SK-N-MC (cell line): ENCODE data around the gene RNASE4.
A peak's percentile ranks its signal among the peaks of the same experiment; 100 is the strongest.
"Not testable (repeated sequence)": the region's sequence is repeated elsewhere in the genome, so short reads cannot be mapped to it uniquely, and the experiment has no call there.

Experiments
- DNase-seq: peaks from one replicate; pipeline ENCODE4 v3.0.0-alpha.2; 2011; ENCODE audit warnings: low read depth, low spot score
- H3K27ac ChIP-seq: fragments of 200-600 bp; sonication (generic); 2 replicates; pipeline ENCODE4 v1.5.1; 2016; ENCODE audit warnings: mixed run types
- H3K36me3 ChIP-seq: fragments of 200-600 bp; sonication (generic); 2 replicates; pipeline ENCODE4 v1.6.1; 2017; ENCODE audit warnings: antibody characterized with exemption, low read length, mixed read lengths; ENCODE audit not compliant: insufficient read depth
- H3K4me3 ChIP-seq: fragments of 200-600 bp; sonication (generic); 2 replicates; pipeline ENCODE4 v1.5.1; 2016
- H3K9ac ChIP-seq: fragments of 200-600 bp; sonication (generic); 2 replicates; pipeline ENCODE4 v1.8.0; 2017; ENCODE audit warnings: mixed run types, mixed read lengths; ENCODE audit not compliant: insufficient read length
- H3K9me3 ChIP-seq: fragments of 200-600 bp; sonication (generic); 2 replicates; pipeline ENCODE4 v1.6.1; 2017; ENCODE audit warnings: low read depth, mild to moderate bottlenecking, antibody characterized with exemption, low read length, moderate library complexity, mixed read lengths
- EZH2 ChIP-seq: fragments of 200-600 bp; sonication (generic); IDR thresholded peaks from one replicate; pipeline ENCODE4 v1.6.1; 2017; ENCODE audit warnings: antibody characterized with exemption
- FOXP2 ChIP-seq: optimal IDR thresholded peaks from 2 replicates; pipeline ENCODE3; 2011; ENCODE audit warnings: mild to moderate bottlenecking, moderate library complexity; ENCODE audit not compliant: insufficient read depth; ENCODE audit errors: extremely low read length, control extremely low read depth
- POLR2AphosphoS5 ChIP-seq: IDR thresholded peaks from 2 replicates; pipeline ENCODE4 v1.6.1; 2012; ENCODE audit warnings: mild to moderate bottlenecking, low read depth, low read length, borderline replicate concordance

Gene RNASE4

DNA sequence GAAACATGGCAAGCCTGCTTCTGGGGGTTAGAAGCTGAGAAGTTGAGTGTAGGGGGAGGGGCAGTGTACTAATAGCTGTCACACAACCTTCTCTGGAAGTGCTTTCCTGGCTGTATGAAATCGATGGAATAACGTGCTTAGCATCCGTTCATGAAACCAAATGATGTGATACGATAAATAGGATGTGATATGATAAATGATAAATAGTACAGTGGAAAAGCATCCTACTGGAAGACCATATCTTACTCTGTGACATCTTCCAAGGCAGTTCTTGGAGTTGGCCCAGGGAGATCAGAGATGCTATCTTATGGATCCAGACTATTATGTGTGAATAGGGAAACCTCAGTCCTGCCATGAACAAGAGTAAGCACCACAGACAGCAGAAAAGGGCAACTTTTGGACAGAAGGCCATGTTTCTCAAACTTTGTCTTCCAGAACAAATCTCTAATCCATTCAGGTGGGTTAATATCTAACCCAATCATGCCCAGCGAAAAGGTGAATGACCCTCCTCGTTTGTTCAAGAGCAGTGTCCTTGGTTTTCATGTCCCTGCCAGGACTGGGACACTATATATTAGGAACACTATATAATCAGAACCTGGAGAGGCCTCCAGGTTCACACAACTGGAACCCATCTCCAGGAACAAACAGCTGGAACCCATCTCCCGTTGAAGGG, 3.9 kb downstream of the RNASE4 start, which contains the start of gene ANG:
Gene ANG (plus strand): TSS at position 598 of the 673 bp plus-strand sequence. CDS start 4,801 bp downstream, outside the sequence.
- Histone ChIP-seq H3K36me3 (no peaks in the 10 kb centered on the region), H3K9ac (no peak within 1 kb of the TSS), H3K27ac (no peak within 1 kb of the TSS), H3K4me3 (no peak within 1 kb of the TSS), H3K9me3 (no peaks in the 10 kb centered on the region)
- TF ChIP-seq POLR2AphosphoS5 (no peak), FOXP2 (no peak), EZH2 (no peak)
- DNase-seq, result no peak

DNA sequence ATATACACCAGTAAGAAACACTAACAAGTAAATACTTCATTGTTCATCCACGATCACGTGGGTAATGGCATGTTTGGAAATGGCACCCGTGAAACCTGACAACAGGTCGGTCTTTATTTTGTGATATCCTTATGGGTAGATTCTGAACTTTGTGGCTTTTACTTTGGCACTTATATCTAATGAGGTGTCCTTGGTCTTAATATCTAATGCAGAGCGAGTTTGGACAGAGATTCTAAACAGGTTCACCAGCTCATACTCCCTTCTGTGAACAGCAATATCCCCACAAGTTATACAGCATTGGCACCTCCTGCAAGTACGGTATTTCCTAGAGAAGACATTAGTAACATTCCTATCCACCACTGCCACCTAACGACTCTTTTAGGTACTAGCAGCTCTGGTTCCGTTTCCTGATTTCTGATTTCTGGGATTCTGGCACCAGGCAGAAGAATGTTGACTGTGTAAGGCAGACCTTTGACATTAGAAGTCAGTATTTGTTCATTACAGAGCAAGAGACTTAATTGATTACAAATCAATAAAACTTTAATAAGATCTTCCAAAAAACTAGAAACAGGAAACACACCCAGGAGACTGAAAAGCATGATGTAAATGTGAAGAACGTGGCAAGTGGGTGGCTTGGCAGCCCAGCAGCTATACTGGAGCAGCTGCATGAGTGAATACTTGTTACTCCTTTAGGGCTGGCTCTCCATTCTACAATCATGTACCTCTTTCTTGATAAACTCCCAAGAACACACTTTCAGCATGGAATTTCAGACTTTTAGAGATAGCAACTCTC, 6.7 kb downstream of the RNASE4 start:
- H3K36me3 ChIP-seq, result no peaks in the 10 kb centered on the region
- no peak overlapping the region for H3K27ac ChIP-seq
- H3K9ac ChIP-seq, result no peak overlapping the region
- TF ChIP-seq POLR2AphosphoS5, result no peak
- TF ChIP-seq EZH2, result no peak
- TF ChIP-seq FOXP2, result no peak
- no peaks in the 10 kb centered on the region for H3K9me3 ChIP-seq
- no peak for DNase-seq
- peak overlapping the region; percentile 44; the same call in 1 of the 2 replicates for H3K4me3 ChIP-seq

DNA sequence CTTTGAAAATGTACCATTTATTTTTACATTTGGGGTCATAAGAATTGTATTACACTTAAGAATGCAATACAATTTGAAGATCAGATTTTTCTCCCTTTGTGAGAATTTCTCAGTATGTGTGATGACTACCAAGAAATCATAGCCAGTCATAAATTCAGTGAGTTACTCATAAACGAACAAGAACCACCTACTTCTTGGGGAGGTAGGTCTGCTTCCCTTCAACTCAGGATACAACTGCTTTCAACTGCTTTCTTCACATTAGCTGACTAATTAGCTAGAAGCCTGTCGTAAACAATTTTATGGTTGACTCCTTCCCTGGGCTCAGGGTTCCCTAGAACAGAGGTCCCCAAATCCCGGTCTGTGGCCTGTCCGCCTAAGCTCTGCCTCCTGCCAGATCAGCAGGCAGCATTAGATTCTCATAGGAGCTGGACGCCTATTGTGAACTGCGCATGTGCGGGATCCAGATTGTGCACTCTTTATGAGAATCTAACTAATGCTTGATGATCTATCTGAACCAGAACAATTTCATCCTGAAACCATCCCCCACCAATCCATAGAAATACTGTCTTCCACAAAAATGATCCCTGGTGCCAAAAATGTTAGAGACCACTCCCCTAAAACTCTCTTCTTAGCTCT, 7.9 kb downstream of the RNASE4 start:
- no peak for TF ChIP-seq EZH2
- TF ChIP-seq FOXP2, result no peak
- no peak overlapping the region for H3K9ac ChIP-seq
- no peaks in the 10 kb centered on the region for H3K36me3 ChIP-seq
- no peaks in the 10 kb centered on the region for H3K9me3 ChIP-seq
- H3K27ac ChIP-seq, result no peak overlapping the region
- H3K4me3 ChIP-seq, result no peak overlapping the region
- no peak for DNase-seq

DNA sequence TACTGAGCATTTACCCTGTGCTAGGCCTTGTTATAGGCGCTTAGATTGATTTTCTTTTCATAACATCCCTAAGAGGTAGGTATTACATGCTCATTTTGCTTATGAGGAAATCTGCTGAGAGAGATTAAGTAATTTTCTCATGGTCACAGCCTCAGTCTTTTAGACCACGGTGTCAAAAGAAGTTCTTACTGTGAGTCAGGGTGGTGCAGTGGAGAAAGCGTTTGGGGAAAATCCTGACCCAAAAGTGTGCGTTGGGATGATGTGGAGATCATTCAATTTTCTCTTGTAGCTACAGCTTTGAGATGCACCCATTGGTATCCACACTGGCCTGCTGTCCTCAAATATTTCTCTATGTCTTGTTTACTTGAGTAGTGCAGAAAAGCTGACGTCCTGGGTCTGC, 12.4 kb downstream of the RNASE4 start:
- Histone ChIP-seq H3K4me3 (no peak overlapping the region), H3K9me3 (no peaks in the 10 kb centered on the region), H3K9ac (no peak overlapping the region), H3K36me3 (no peaks in the 10 kb centered on the region), H3K27ac (no peak overlapping the region)
- no peak for DNase-seq
- TF ChIP-seq FOXP2, result no peak

DNA sequence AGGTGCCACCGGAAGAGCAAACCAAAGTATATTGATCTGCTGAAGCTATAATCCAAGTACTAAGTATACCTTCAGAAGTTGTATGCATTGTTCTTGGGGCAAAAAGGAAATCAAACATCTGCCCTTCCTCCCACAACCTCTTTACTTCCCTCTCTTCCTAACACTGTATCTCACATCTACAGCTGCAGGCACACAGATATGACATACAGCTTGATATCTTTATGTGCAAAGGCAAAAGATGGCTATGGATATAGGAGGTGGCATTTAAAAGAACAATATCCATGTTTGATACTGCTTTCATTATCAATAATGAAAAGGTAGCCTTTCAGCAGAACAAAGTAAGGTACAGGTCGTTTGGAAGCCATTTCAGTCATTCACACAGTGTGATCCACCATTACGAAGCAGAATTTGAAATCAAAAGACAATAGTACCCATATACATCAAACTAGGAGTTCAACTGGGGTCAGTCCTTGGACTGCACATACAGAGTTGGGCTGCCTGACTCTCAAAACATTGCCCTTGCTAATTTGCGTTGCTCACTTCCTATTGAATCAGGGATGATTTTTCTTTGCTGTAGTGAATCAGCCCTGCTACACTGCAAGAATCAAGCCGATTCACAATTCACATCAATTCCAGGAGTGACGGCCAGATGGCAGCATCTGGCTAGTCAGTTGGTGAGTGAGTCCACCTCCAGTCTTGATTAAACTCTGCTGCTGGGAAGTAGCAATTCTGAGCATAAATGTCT, 13.1 kb downstream of the RNASE4 start:
- no peak overlapping the region for H3K27ac ChIP-seq
- H3K4me3 ChIP-seq, result no peak overlapping the region
- no peaks in the 10 kb centered on the region for H3K9me3 ChIP-seq
- TF ChIP-seq POLR2AphosphoS5 (no peak), FOXP2 (no peak), EZH2 (no peak)
- no peaks in the 10 kb centered on the region for H3K36me3 ChIP-seq
- H3K9ac ChIP-seq, result no peak overlapping the region
- no peak for DNase-seq

DNA sequence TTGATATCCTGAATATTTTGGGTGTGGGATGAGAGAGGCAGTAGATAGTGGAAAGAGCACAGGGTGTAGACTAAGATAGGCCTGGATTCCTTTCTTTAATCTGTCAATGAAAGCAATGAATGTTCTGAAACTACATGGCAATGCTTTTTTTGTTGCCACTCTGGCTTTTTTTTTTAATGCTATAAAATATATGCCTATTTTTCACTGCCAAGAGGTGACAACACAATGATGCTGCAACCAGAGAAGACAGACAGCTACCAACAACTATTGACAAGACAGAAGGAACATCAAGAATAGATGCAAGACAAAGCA, 13.6 kb downstream of the RNASE4 start:
- H3K4me3 ChIP-seq, result no peak overlapping the region
- no peak for DNase-seq
- H3K9ac ChIP-seq, result no peak overlapping the region
- no peaks in the 10 kb centered on the region for H3K9me3 ChIP-seq
- TF ChIP-seq FOXP2 (no peak), POLR2AphosphoS5 (no peak), EZH2 (no peak)
- H3K36me3 ChIP-seq, result no peaks in the 10 kb centered on the region
- no peak overlapping the region for H3K27ac ChIP-seq

DNA sequence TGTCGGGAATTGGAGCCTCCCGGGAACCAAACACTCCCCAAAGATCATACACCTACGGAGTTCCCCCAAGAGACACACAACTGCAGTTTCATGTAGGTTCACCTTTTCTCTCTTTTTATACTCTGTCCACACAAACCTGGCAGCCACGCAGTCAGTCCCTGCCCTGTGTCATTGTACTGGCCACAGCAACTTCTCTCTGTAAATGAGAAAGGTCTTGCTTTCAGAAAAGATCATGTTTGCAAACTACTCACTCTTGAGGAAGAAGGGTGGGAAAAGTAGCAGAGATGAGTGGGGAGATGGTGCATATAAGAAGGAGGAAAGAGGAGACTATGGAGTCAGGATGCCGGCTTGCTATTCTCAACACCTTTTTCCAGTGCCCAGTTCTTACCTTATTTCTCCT, 14.6 kb downstream of the RNASE4 start:
- no peak for DNase-seq
- H3K4me3 ChIP-seq, result no peak overlapping the region
- H3K9me3 ChIP-seq, result no peaks in the 10 kb centered on the region
- H3K36me3 ChIP-seq, result no peaks in the 10 kb centered on the region
- no peak overlapping the region for H3K9ac ChIP-seq
- H3K27ac ChIP-seq, result no peak overlapping the region
- TF ChIP-seq FOXP2 (no peak), POLR2AphosphoS5 (no peak), EZH2 (no peak)

DNA sequence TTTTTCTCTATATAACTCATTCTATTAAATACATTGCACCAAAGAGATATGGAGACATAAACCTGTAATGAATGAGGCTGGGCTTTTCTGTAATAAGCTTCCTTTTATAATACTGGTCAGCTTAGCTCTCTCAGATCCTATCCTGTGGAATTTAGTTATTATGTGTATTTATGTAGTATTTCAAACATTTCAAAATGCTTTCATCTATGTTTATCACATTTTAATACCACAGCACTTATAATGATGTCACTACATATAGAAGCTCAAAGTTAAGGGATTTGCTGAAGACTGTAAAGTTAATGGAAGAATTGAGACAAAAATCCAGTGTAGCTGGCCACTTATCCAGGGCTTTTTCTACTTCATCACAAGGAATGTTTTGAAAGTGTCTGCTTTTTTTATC, 15.6 kb downstream of the RNASE4 start:
- H3K9me3 ChIP-seq, result no peaks in the 10 kb centered on the region
- no peak for DNase-seq
- no peak overlapping the region for H3K27ac ChIP-seq
- no peaks in the 10 kb centered on the region for H3K36me3 ChIP-seq
- TF ChIP-seq FOXP2, result no peak
- TF ChIP-seq POLR2AphosphoS5, result no peak
- TF ChIP-seq EZH2, result no peak
- H3K9ac ChIP-seq, result no peak overlapping the region
- no peak overlapping the region for H3K4me3 ChIP-seq

DNA sequence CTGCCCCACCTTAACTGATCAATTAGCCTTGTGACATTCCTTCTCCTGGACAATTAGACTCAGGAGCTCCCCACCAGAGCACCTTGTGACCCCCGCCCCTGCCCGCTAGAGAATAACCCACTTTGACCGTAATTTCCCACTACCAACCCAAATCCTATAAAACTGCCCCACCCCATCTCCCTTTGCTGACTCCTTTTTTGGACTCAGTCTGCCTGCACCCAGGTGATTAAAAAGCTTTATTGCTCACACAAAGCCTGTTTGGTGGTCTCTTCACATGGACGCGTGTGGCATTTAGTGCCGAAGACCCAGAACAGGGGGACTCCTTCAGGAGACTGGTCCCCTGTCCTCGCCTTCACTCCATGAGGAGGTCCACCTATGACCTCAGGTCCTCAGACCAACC, 16.6 kb downstream of the RNASE4 start:
- H3K27ac ChIP-seq, H3K9ac ChIP-seq, H3K9me3 ChIP-seq, DNase-seq, H3K36me3 ChIP-seq, H3K4me3 ChIP-seq: not testable (repeated sequence)
